ENCODE data around the gene RBP4. TPM values are rescaled to one million over a fixed set of nuclear protein-coding genes. Genes with fewer than 3 reads are reported as not detected.

RBP4 gene
- total RNA-seq (2014; rRNA removed; shearing (Covaris generic)), result not detected in 2 replicates

GRCh38 chr10:93601146-93601773 is at the start of gene RBP4:
RBP4 (minus strand) TSS chr10:93601235; CDS start chr10:93601028, 207 bp downstream.
- no peak for DNase-seq (ENCODE audit: low spot score)
- in situ Hi-C loops (cut with HindIII; ENCODE audit: low sequenced_read_pairs), result no loop called here

DNA sequence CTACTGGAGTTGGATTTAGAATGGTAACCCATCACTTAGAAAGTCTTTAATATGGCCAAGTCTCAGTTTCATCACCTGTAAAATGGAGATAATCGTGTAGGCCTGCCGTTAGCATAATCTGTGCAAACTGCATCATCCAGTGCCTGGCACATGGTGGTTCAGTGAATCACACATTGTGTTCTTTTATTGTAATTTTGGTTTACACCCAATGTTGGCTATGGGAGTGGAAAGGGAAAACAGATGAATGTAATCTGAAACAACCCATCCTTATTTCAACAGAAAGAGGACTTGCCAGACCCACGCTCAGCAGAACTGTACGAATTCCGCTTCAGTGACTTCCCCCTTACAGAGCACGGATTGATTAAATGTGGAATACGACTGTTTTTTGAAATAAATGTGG is 38.8 kb upstream of the RBP4 start:
- in situ Hi-C loops (cut with HindIII; ENCODE audit: low sequenced_read_pairs), result no loop called here
- DNase-seq (ENCODE audit: low spot score), result no peak

GRCh38 chr10:93630625-93631557 is 29.9 kb upstream of the RBP4 start:
- DNase-seq (ENCODE audit: low spot score), result peak; percentile 25
- in situ Hi-C loops (cut with HindIII; ENCODE audit: low sequenced_read_pairs), result no loop called here

DNA sequence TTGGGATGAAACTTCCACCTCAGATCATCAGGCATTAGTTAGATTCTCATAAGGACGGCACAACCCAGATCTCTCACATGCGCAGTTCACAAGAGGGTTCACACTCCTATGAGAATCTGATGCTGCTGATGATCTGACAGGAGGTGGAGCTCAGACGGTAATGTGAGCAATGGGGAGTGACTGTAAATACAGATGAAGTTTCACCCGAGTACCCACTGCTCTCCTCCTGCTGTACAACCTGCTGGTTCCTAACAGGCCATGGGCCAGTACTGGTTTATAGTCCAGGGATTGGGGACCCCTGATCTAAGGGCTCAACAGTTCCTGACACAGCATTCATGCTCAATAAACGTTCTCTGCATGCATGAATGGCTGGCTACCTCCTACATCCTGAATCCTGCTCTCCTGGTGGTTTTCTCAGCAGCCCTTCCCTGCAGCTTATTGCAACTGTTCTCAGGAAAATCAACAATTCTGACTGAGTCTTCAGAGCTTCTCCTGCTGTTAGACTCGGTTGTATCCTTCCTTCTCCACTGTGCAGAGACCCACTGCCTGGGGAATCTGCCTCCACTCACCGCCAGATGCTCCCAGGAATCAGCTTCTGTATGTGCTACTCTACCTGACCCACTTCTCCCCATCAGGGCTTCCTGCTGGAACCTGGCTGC is 28.7 kb upstream of the RBP4 start:
- no peak for DNase-seq (ENCODE audit: low spot score)
- in situ Hi-C loops (cut with HindIII; ENCODE audit: low sequenced_read_pairs), result no loop called here

- in situ Hi-C loops (cut with HindIII; ENCODE audit: low sequenced_read_pairs), result no loop called here
- no peak for DNase-seq (ENCODE audit: low spot score)
Observed at GRCh38 chr10:93628858-93629257, 27.8 kb upstream of the RBP4 start.

DNA sequence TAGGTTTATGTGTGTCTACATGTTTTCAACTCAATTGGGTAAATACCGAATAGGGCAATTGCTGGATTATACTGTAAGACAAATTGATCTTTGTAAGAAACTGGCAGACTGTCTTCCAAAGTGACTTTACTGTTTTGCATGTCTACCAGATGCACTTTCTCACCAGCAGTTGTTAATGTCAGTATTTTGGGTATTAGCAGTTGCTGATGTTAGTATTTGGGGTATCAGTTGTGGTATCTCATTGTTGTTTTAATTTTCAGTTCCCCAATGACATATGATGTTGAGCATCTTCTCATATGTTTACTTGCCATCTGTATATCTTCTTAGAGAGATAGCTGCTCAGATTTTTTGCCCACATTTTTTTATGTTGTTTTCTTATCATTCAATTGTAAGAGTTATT is 21.9 kb upstream of the RBP4 start:
- DNase-seq (ENCODE audit: low spot score), result no peak
- in situ Hi-C loops (cut with HindIII; ENCODE audit: low sequenced_read_pairs), result no loop called here

- no peak for DNase-seq (ENCODE audit: low spot score)
- in situ Hi-C loops (cut with HindIII; ENCODE audit: low sequenced_read_pairs), result no loop called here
Observed at GRCh38 chr10:93620925-93621324, 19.9 kb upstream of the RBP4 start.

GRCh38 chr10:93615576-93616235 is 14.7 kb upstream of the RBP4 start:
- in situ Hi-C loops (cut with HindIII; ENCODE audit: low sequenced_read_pairs), result no loop called here
- no peak for DNase-seq (ENCODE audit: low spot score)

- in situ Hi-C loops (cut with HindIII; ENCODE audit: low sequenced_read_pairs), result no loop called here
- no peak for DNase-seq (ENCODE audit: low spot score)
Observed at GRCh38 chr10:93614101-93614825, 13.2 kb upstream of the RBP4 start.

- in situ Hi-C loops (cut with HindIII; ENCODE audit: low sequenced_read_pairs), result no loop called here
- DNase-seq (ENCODE audit: low spot score), result no peak
Observed at GRCh38 chr10:93613126-93613525, 12.1 kb upstream of the RBP4 start.

- in situ Hi-C loops (cut with HindIII; ENCODE audit: low sequenced_read_pairs), result no loop called here
- no peak for DNase-seq (ENCODE audit: low spot score)
Observed at GRCh38 chr10:93612311-93612710, 11.3 kb upstream of the RBP4 start, which contains the start of gene PDE6C. PDE6C (plus strand) TSS chr10:93612537; CDS start chr10:93612726, 189 bp downstream.

DNA sequence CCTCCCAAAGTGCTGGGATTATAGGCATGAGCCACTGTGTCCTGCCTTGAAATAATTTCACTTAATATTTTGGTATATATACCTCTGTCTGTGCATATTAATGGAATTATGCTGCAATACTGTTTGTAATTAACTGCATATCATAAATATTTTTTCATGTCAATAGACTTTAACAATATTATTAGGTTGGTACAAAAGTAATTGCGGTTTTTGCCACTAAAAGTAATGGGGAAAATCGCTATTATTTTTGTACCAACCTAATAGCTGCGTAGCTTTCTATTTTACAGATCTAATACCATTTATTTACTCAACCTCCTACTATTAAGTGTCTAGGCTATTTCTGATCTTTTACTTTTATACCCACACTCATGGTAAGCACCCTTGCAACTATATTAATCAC is 7.4 kb upstream of the RBP4 start:
- no peak for DNase-seq (ENCODE audit: low spot score)
- in situ Hi-C loops (cut with HindIII; ENCODE audit: low sequenced_read_pairs), result no loop called here

GRCh38 chr10:93604146-93604545 is 3.1 kb upstream of the RBP4 start:
- in situ Hi-C loops (cut with HindIII; ENCODE audit: low sequenced_read_pairs), result no loop called here
- no peak for DNase-seq (ENCODE audit: low spot score)

DNA sequence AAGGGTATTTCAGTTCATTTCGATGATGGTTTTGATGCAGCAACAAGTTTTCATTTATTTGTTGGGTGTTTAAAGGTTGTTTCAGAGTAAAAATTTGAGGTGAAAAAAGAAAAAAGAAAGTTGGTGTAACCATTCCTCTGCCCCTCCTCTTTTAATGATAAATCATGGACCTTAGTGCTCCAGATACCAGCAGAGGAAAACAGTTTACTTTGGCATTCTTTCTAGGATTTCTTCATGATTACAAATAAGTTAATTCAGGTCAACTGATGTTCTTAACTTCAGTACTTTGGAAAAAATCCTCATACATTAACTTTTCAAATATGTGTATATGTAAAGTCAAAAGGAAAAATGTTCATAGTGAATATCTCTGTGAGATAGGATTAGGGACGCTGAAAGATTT is 2.0 kb upstream of the RBP4 start:
- in situ Hi-C loops (cut with HindIII; ENCODE audit: low sequenced_read_pairs), result no loop called here
- DNase-seq (ENCODE audit: low spot score), result no peak

DNA sequence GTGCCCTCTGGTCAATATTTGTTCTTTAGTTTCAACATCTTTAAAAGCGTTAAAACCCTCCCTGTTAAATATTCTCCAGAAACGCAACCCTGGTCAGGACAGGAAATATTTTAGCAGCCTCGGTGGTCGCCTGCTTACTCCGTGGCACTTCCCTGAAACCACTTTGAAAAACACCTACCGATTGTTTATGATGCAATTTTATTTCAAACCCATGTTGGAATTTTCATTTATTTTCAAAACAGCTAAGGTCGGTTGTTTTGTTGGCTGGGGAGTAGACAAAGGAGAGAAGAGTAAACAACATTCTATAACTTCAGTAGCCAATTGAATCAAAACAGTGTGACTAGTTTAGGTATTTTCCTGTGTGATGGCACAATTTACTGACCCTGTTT is 733 bp upstream of the RBP4 start:
- no peak for DNase-seq (ENCODE audit: low spot score)
- in situ Hi-C loops (cut with HindIII; ENCODE audit: low sequenced_read_pairs), result no loop called here

GRCh38 chr10:93600446-93601145 is 439 bp downstream of the RBP4 start:
- no peak for DNase-seq (ENCODE audit: low spot score)
- in situ Hi-C loops (cut with HindIII; ENCODE audit: low sequenced_read_pairs), result no loop called here

- no peak for DNase-seq (ENCODE audit: low spot score)
- in situ Hi-C loops (cut with HindIII; ENCODE audit: low sequenced_read_pairs), result no loop called here
Observed at GRCh38 chr10:93599778-93600177, 1.3 kb downstream of the RBP4 start.

DNA sequence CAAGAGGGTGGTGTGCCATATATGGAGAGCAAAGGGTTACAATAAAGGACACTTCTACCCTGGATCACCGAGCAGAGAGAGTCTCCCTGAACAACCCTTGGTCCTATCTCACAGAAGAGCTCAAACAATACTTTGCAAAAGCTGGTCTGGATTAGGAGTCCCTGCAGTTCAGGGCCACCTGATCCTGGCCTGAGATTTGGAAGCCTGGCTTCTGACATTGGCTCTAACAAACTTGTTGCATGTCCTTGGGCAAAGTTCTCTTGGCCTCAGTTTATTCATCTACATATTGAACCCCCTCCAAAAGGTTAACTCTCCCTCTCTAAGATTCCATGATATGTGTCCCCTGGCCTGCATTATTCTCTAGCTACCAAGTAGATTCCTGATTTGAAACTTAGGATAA is 1.7 kb downstream of the RBP4 start:
- in situ Hi-C loops (cut with HindIII; ENCODE audit: low sequenced_read_pairs), result no loop called here
- DNase-seq (ENCODE audit: low spot score), result no peak

All from G401 (cell line).